ENCODE measurements around the gene SCG5.
A peak's percentile ranks its signal among the peaks of the same experiment; 100 is the strongest.

The SCG5 gene

GRCh38 chr15:32700501-32701150 is 59.1 kb downstream of the SCG5 start:
- DNase-seq = no peak
- Histone ChIP-seq H2BK120ac (ENCODE audit: low read depth, low read length) (no peak overlapping the region), H2BK12ac (ENCODE audit: low read length in 2 of 2) (peak overlapping the region in 1 of 2 experiments; percentile 55), H3K14ac (ENCODE audit: low read length in 2 of 2) (no peak overlapping the region), H3K36me3 (ENCODE audit: control insufficient read depth in 1 of 2, insufficient read depth in 2 of 2, low read depth in 1 of 2, low read length in 2 of 2) (no peaks in the 10 kb centered on the region), H3K4me2 (ENCODE audit: low read length, poor library complexity, severe bottlenecking) (no peak overlapping the region), H4K8ac (ENCODE audit: low read length) (no peak overlapping the region), H2BK5ac (ENCODE audit: low read depth, low read length, poor library complexity, severe bottlenecking) (no peak overlapping the region), H4K91ac (ENCODE audit: low read length) (no peak overlapping the region), H3K4me3 (ENCODE audit: insufficient read depth in 1 of 2, low read depth in 1 of 2, low read length in 2 of 2) (no peak overlapping the region), H3K23ac (ENCODE audit: low read length in 2 of 2) (no peak overlapping the region), H3K4ac (ENCODE audit: low read depth in 1 of 2, low read length in 2 of 2) (no peak overlapping the region), H3K79me1 (replicated peaks; ENCODE audit: low read length, poor library complexity, severe bottlenecking) (no peaks in the 10 kb centered on the region), H3K9me3 (ENCODE audit: control insufficient read depth, low read length) (no peaks in the 10 kb centered on the region), H3K4me1 (ENCODE audit: control insufficient read depth, insufficient read depth, low read depth, low read length) (peaks cover 2% of the 10 kb centered on the region), H3K27me3 (ENCODE audit: control insufficient read depth in 1 of 2, insufficient read depth in 1 of 2, low read length in 2 of 2) (no peaks in the 10 kb centered on the region), H3K18ac (ENCODE audit: low read depth in 1 of 2, low read length in 2 of 2) (no peak overlapping the region), H2AFZ (ENCODE audit: low read depth, low read length) (no peak overlapping the region), H3K27ac (ENCODE audit: low read length, poor library complexity, severe bottlenecking) (no peak overlapping the region), H2AK5ac (ENCODE audit: low read length, severe bottlenecking) (no peak overlapping the region), H3K9ac (ENCODE audit: low read length) (no peak overlapping the region), H2BK15ac (ENCODE audit: low read depth, poor library complexity, severe bottlenecking) (no peak overlapping the region)
- whole genome bisulfite sequencing = 82% methylated on average over 8 of the region's 14 CpGs

GRCh38 chr15:32701863-32702262 is 60.4 kb downstream of the SCG5 start:
- WGBS = 100% methylated on average over 1 of the region's 3 CpGs
- Histone ChIP-seq H3K36me3 (ENCODE audit: control insufficient read depth in 1 of 2, insufficient read depth in 2 of 2, low read depth in 1 of 2, low read length in 2 of 2) (no peaks in the 10 kb centered on the region), H3K79me1 (replicated peaks; ENCODE audit: low read length, poor library complexity, severe bottlenecking) (no peaks in the 10 kb centered on the region), H3K27me3 (ENCODE audit: control insufficient read depth in 1 of 2, insufficient read depth in 1 of 2, low read length in 2 of 2) (no peaks in the 10 kb centered on the region), H3K4me2 (ENCODE audit: low read length, poor library complexity, severe bottlenecking) (no peak overlapping the region), H3K4me1 (ENCODE audit: control insufficient read depth, insufficient read depth, low read depth, low read length) (peaks cover 2% of the 10 kb centered on the region), H3K9me3 (ENCODE audit: control insufficient read depth, low read length) (no peaks in the 10 kb centered on the region), H2AFZ (ENCODE audit: low read depth, low read length) (no peak overlapping the region), H3K14ac (ENCODE audit: low read length in 2 of 2) (no peak overlapping the region), H3K9ac (ENCODE audit: low read length) (no peak overlapping the region), H3K4me3 (ENCODE audit: insufficient read depth in 1 of 2, low read depth in 1 of 2, low read length in 2 of 2) (no peak overlapping the region), H3K27ac (ENCODE audit: low read length, poor library complexity, severe bottlenecking) (no peak overlapping the region), H3K4ac (ENCODE audit: low read depth in 1 of 2, low read length in 2 of 2) (no peak overlapping the region), H3K23ac (ENCODE audit: low read length in 2 of 2) (no peak overlapping the region), H2BK15ac (ENCODE audit: low read depth, poor library complexity, severe bottlenecking) (no peak overlapping the region), H2BK120ac (ENCODE audit: low read depth, low read length) (no peak overlapping the region), H2BK12ac (ENCODE audit: low read length in 2 of 2) (no peak overlapping the region), H2BK5ac (ENCODE audit: low read depth, low read length, poor library complexity, severe bottlenecking) (no peak overlapping the region), H4K91ac (ENCODE audit: low read length) (no peak overlapping the region), H4K8ac (ENCODE audit: low read length) (no peak overlapping the region), H2AK5ac (ENCODE audit: low read length, severe bottlenecking) (no peak overlapping the region), H3K18ac (ENCODE audit: low read depth in 1 of 2, low read length in 2 of 2) (no peak overlapping the region)
- DNase-seq = no peak

- H3K79me1 ChIP-seq (replicated peaks; ENCODE audit: low read length, poor library complexity, severe bottlenecking) = no peaks in the 10 kb centered on the region
- no peak overlapping the region for H4K8ac ChIP-seq (ENCODE audit: low read length)
- peak; percentile 77 for DNase-seq
- H3K18ac ChIP-seq (ENCODE audit: low read depth in 1 of 2, low read length in 2 of 2) = no peak overlapping the region
- H3K4me3 ChIP-seq (ENCODE audit: insufficient read depth in 1 of 2, low read depth in 1 of 2, low read length in 2 of 2) = no peak overlapping the region
- H3K4me2 ChIP-seq (ENCODE audit: low read length, poor library complexity, severe bottlenecking) = no peak overlapping the region
- H2BK15ac ChIP-seq (ENCODE audit: low read depth, poor library complexity, severe bottlenecking) = no peak overlapping the region
- peaks cover 5% of the 10 kb centered on the region for H3K4me1 ChIP-seq (ENCODE audit: control insufficient read depth, insufficient read depth, low read depth, low read length)
- no peaks in the 10 kb centered on the region for H3K9me3 ChIP-seq (ENCODE audit: control insufficient read depth, low read length)
- 46% methylated on average over 6 of the region's 8 CpGs for WGBS
- H3K36me3 ChIP-seq (ENCODE audit: control insufficient read depth in 1 of 2, insufficient read depth in 2 of 2, low read depth in 1 of 2, low read length in 2 of 2) = no peaks in the 10 kb centered on the region
- H3K14ac ChIP-seq (ENCODE audit: low read length in 2 of 2) = no peak overlapping the region
- no peak overlapping the region for H2BK5ac ChIP-seq (ENCODE audit: low read depth, low read length, poor library complexity, severe bottlenecking)
- H3K9ac ChIP-seq (ENCODE audit: low read length) = peak overlapping the region; percentile 46
- no peak overlapping the region for H3K23ac ChIP-seq (ENCODE audit: low read length in 2 of 2)
- no peak overlapping the region for H2BK12ac ChIP-seq (ENCODE audit: low read length in 2 of 2)
- no peak overlapping the region for H4K91ac ChIP-seq (ENCODE audit: low read length)
- H2AFZ ChIP-seq (ENCODE audit: low read depth, low read length) = no peak overlapping the region
- no peak overlapping the region for H3K27ac ChIP-seq (ENCODE audit: low read length, poor library complexity, severe bottlenecking)
- no peak overlapping the region for H3K4ac ChIP-seq (ENCODE audit: low read depth in 1 of 2, low read length in 2 of 2)
- H2BK120ac ChIP-seq (ENCODE audit: low read depth, low read length) = no peak overlapping the region
- no peak overlapping the region for H2AK5ac ChIP-seq (ENCODE audit: low read length, severe bottlenecking)
- H3K27me3 ChIP-seq (ENCODE audit: control insufficient read depth in 1 of 2, insufficient read depth in 1 of 2, low read length in 2 of 2) = peaks cover 0 to 5% of the 10 kb centered on the region in 2 experiments
These were observed 63.0 kb downstream of the SCG5 start for GRCh38 chr15:32704395-32704981.

- Histone ChIP-seq H3K27me3 (ENCODE audit: control insufficient read depth in 1 of 2, insufficient read depth in 1 of 2, low read length in 2 of 2) (peaks cover 0 to 5% of the 10 kb centered on the region in 2 experiments), H3K9me3 (ENCODE audit: control insufficient read depth, low read length) (no peaks in the 10 kb centered on the region), H3K79me1 (replicated peaks; ENCODE audit: low read length, poor library complexity, severe bottlenecking) (no peaks in the 10 kb centered on the region), H3K27ac (ENCODE audit: low read length, poor library complexity, severe bottlenecking) (no peak overlapping the region), H3K4me1 (ENCODE audit: control insufficient read depth, insufficient read depth, low read depth, low read length) (peaks cover 5% of the 10 kb centered on the region), H3K36me3 (ENCODE audit: control insufficient read depth in 1 of 2, insufficient read depth in 2 of 2, low read depth in 1 of 2, low read length in 2 of 2) (no peaks in the 10 kb centered on the region), H4K8ac (ENCODE audit: low read length) (no peak overlapping the region), H2BK12ac (ENCODE audit: low read length in 2 of 2) (no peak overlapping the region), H2AK5ac (ENCODE audit: low read length, severe bottlenecking) (no peak overlapping the region), H2BK15ac (ENCODE audit: low read depth, poor library complexity, severe bottlenecking) (no peak overlapping the region), H3K18ac (ENCODE audit: low read depth in 1 of 2, low read length in 2 of 2) (no peak overlapping the region), H3K4me2 (ENCODE audit: low read length, poor library complexity, severe bottlenecking) (no peak overlapping the region), H3K9ac (ENCODE audit: low read length) (peak overlapping the region; percentile 46), H3K23ac (ENCODE audit: low read length in 2 of 2) (no peak overlapping the region), H2BK5ac (ENCODE audit: low read depth, low read length, poor library complexity, severe bottlenecking) (no peak overlapping the region), H3K4me3 (ENCODE audit: insufficient read depth in 1 of 2, low read depth in 1 of 2, low read length in 2 of 2) (no peak overlapping the region), H3K14ac (ENCODE audit: low read length in 2 of 2) (no peak overlapping the region), H4K91ac (ENCODE audit: low read length) (no peak overlapping the region), H2BK120ac (ENCODE audit: low read depth, low read length) (no peak overlapping the region), H2AFZ (ENCODE audit: low read depth, low read length) (no peak overlapping the region), H3K4ac (ENCODE audit: low read depth in 1 of 2, low read length in 2 of 2) (no peak overlapping the region)
- 60% methylated on average over 1 of the region's 2 CpGs for WGBS
- DNase-seq = peak; percentile 38
These were observed 63.9 kb downstream of the SCG5 start for GRCh38 chr15:32705446-32705845.
